Mesothelial cell of epicardium (in vitro differentiated cells): ENCODE measurements around the gene BMX. TPM values are rescaled to one million over a fixed set of nuclear protein-coding genes. Genes with fewer than 3 reads are reported as not detected.

Experiments
- DNase-seq, 2 experiments: peaks; one replicate each; pipeline ENCODE4 v3.0.0; 2021; ENCODE audit warnings: low spot score in 2 of 2; ENCODE audit not compliant: unreplicated experiment in 2 of 2
- H3K27ac Mint-ChIP-seq: 2 replicates; pipeline ENCODE4 v1.8.0; 2021; ENCODE audit warnings: mixed read lengths
- H3K27me3 Mint-ChIP-seq: 2 replicates; pipeline ENCODE4 v1.8.0; 2021; ENCODE audit warnings: low read depth, mixed read lengths
- H3K36me3 Mint-ChIP-seq: 2 replicates; pipeline ENCODE4 v1.8.0; 2021; ENCODE audit warnings: mixed read lengths
- H3K4me1 Mint-ChIP-seq: 2 replicates; pipeline ENCODE4 v1.8.0; 2021; ENCODE audit warnings: mixed read lengths
- H3K4me3 Mint-ChIP-seq: 2 replicates; pipeline ENCODE4 v1.8.0; 2021; ENCODE audit warnings: mild to moderate bottlenecking, moderate library complexity, mixed read lengths
- H3K9me3 Mint-ChIP-seq: 2 replicates; pipeline ENCODE4 v1.8.0; 2021; ENCODE audit warnings: mixed read lengths
- CTCF ChIP-seq: fragments of 200-600 bp; sonication (generic); IDR thresholded peaks from one replicate; pipeline ENCODE4 v1.5.0; 2021; ENCODE audit warnings: antibody characterized with exemption; ENCODE audit not compliant: unreplicated experiment
- total RNA-seq: library from RNA; stranded (reverse); gene quantifications from 3 replicates; pipeline ENCODE4 v1.2.1, GENCODE V29; 2021

Gene BMX
- total RNA-seq, 1 donor from 2014 or later: not detected

GRCh38 chrX:15602761-15603160 is 102.2 kb downstream of the BMX start:
- no peak for DNase-seq
- Mint-ChIP-seq H3K27me3 (no peaks in the 10 kb centered on the region), H3K4me3 (no peak overlapping the region), H3K4me1 (peaks cover 32% of the 10 kb centered on the region), H3K9me3 (peaks cover 7% of the 10 kb centered on the region), H3K27ac (peak overlapping the region; percentile 62), H3K36me3 (no peaks in the 10 kb centered on the region)
- no peak for TF ChIP-seq CTCF

- H3K4me1 Mint-ChIP-seq: peaks cover 26% of the 10 kb centered on the region
- peaks cover 11% of the 10 kb centered on the region for H3K9me3 Mint-ChIP-seq
- no peaks in the 10 kb centered on the region for H3K27me3 Mint-ChIP-seq
- DNase-seq: no peak
- H3K27ac Mint-ChIP-seq: no peak overlapping the region
- no peaks in the 10 kb centered on the region for H3K36me3 Mint-ChIP-seq
- no peak for TF ChIP-seq CTCF
- no peak overlapping the region for H3K4me3 Mint-ChIP-seq
Measured at GRCh38 chrX:15605226-15605625, 104.6 kb downstream of the BMX start.

Other genes starting within 250 kb of the BMX start
- 1.3 to 2.1 TPM (median 1.3 TPM) in 3 replicates for gene ASB9, start 230.7 kb upstream of the BMX start, total RNA-seq
- not detected in 3 replicates for gene ASB11, start 185.2 kb upstream of the BMX start, total RNA-seq
- 14.4 to 16.6 TPM (median 14.8 TPM) in 3 replicates for gene PIGA, start 165.3 kb upstream of the BMX start, total RNA-seq
- gene VEGFD, start 116.4 kb upstream of the BMX start, total RNA-seq: 0.40 to 1.1 TPM (median 0.70 TPM) in 3 replicates
- 27.6 to 28.8 TPM (median 28.7 TPM) in 3 replicates for gene PIR, start 7.5 kb upstream of the BMX start, total RNA-seq
- gene ACE2, start 100.2 kb downstream of the BMX start, total RNA-seq: 0.25 to 0.59 TPM (median 0.35 TPM) in 3 replicates
- 1.2 to 1.8 TPM (median 1.4 TPM) in 3 replicates for gene CLTRN, start 164.0 kb downstream of the BMX start, total RNA-seq
- gene CA5B, start 237.5 kb downstream of the BMX start, total RNA-seq: 24.0 to 25.3 TPM (median 24.7 TPM) in 3 replicates